Stimulated activated CD4-positive, alpha-beta T cell treated with anti-CD3 and anti-CD28 coated beads, Interleukin-15, amount 100 ng/mL, for 1 hour (primary cell): ENCODE data around the gene HSD17B7.
A peak's percentile ranks its signal among the peaks of the same experiment; 100 is the strongest.
"Not testable (repeated sequence)": the region's sequence is repeated elsewhere in the genome, so short reads cannot be mapped to it uniquely, and the experiment has no call there.

Experiments used
- DNase-seq, 2 donors: peaks; one replicate each; pipeline ENCODE4 v3.0.0-alpha.2; 2020; ENCODE audit warnings: low read depth in 1 of 2, low spot score in 1 of 2

Gene HSD17B7

DNA sequence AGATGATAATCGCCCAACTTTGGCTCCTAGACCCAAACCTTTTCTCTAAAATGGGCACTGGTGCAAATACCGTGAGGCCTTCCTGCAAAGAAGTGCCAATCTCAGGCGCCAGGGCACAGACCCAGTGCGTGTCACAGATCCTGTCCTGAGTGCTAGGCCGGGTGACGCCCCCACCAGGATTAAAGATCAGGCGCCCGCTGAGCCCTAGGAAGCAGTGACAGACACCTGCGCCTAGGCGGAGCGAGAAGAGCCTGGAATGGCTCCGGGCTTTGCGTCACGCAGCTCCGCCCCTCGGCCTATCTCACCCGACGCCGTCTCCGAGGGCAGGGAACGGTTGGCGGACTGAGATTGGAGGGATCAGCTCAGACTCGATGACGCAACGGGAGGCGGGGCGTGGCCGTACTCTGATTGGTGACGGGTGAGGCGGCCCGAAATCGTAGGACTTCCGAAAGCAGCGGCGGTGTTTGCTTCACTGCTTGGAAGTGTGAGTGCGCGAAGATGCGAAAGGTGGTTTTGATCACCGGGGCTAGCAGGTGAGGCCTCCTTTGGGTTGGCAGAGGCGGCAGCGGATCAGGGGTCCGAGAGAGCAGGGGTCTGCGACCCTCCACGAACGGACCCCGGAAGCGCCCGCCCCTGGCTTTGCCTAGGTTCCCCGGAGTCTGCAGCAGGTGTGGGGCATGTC lies at the start of gene HSD17B7:
Gene HSD17B7, plus strand, starts transcription at position 400 of the 682 bp plus-strand sequence. Its CDS starts 99 bp downstream, at position 499.
- DNase-seq, result peak; percentile 45 to 54

DNA sequence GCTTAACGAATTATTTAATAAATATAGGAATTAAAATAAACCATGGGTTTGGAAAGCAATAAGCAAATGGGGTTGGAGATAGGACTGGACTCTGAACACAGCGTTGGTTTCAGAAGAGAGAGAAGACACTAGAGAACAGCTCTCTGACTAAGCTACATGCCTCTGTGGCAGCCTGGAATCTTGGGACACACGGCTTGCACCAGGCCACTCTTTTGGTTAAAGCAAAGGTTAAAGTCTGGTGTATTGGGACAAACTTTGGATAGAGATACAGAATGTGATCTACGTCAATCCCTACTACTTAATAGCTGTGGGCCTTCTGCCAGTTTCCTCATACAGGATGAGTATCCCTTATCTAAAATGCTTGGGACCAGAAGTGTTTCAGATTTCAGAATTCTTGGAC lies 49.7 kb upstream of the HSD17B7 start:
- DNase-seq, result no peak

DNA sequence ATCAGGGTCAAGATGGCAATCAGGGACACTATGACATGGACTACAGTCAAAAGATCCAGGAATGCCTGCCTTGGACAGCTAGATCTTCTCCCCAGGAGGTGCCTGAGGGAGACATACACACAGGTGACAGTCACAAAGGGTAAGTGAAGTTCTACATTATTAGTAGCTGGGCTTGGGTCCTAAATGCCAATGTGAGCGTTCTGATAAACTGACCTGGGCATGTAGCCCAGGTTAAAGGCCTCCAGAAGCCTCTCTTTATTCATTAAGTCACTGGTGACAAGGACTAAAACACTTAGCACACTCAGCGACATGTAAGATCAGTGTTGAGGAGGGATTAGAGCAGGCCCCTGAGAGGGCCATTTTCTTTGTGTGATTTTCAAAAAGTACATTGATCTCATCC lies 48.9 kb upstream of the HSD17B7 start:
- DNase-seq, result no peak

- not testable (repeated sequence) for DNase-seq
Observed at GRCh38 chr1:162746264-162746942, 44.1 kb upstream of the HSD17B7 start.

- no peak for DNase-seq
Observed at GRCh38 chr1:162753001-162753658, 37.4 kb upstream of the HSD17B7 start.

GRCh38 chr1:162753998-162754585 lies 36.4 kb upstream of the HSD17B7 start:
- DNase-seq, result no peak

DNA sequence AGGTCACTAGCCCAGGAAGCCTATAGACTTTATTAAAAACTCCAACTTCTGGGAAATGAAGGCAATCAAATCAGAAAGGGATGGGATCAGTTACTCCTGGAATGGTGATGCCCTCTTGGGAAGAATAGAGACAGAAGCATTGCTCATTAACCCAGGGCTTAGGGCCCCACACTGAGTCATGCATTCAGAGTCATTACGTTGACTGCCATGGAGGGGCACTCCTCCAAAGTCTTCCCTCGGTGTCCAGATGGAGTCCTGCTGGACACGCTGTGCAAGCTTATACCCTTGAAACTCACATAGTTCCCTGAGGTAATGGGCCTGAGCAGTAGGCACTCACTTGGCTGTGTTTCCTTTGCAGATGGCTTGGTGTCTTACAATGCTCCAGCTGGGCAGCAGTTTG lies 35.2 kb upstream of the HSD17B7 start:
- no peak for DNase-seq

GRCh38 chr1:162756523-162756922 lies 34.0 kb upstream of the HSD17B7 start:
- no peak for DNase-seq

- DNase-seq, result no peak
Observed at GRCh38 chr1:162757476-162757875, 33.0 kb upstream of the HSD17B7 start.

DNA sequence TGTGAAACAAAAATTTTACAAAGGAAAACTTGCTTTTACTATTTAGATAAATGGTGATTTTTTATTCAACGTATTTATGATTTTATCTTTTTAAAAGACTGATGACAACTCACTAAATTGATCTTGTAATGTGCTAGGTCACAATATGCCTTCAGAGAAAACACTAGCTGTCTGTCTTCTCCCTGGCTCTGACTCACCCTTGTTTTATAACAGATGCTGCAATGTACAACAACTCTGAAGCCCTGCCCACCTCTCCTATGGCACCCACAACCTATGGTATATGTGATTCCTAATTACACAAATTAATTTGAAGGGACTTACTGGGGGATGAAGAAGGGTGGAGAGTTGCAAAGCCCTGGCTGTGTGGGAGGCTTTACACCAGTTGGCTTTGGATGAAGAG lies 24.7 kb upstream of the HSD17B7 start:
- DNase-seq, result no peak

DNA sequence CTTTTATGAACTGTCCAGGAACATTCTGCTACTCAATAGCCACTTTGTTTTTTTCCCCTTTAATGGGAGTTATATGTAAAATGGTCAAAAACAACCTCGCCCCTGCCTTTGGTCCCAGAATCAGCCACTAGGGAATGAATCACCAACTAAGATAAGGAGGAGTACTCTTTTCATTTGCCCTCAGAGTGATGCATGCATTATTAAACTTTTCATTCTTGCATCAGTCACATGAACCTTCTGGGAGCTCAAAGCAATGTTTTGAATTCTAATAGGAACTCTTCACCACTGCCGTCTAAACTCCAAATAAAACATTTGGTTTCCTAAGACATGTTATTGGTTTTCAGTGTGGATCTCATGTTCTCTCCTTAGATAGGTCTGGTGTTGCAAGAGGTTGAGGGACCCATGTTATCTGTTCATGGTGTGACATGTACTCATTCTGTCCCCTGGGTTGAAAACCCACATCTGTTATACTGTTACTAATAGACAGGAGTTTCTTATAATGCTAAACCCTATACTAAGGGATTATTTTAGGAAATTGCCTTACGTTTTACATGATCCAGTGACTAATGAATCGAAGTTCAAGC lies 17.8 kb upstream of the HSD17B7 start:
- no peak for DNase-seq

DNA sequence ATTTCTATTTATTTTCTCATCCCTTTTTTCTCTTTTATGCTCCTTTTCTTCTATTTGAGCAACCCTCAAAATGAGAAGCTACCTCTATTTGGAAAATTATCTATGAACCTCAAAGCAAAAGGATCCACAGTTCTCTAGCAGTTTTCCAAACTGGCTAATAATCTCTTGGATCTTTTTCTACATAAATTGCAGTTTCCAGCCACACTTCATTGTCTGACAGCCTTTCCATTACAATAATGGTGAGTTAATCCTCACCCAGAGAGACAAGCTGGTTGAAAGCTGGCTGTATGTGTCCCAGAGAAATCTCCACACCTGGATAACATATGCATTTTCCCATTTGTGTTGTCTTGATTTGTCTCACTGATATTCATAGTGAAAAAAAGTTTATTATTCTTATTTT lies 16.5 kb upstream of the HSD17B7 start:
- no peak for DNase-seq

GRCh38 chr1:162779043-162779442 lies 11.5 kb upstream of the HSD17B7 start:
- no peak for DNase-seq

DNA sequence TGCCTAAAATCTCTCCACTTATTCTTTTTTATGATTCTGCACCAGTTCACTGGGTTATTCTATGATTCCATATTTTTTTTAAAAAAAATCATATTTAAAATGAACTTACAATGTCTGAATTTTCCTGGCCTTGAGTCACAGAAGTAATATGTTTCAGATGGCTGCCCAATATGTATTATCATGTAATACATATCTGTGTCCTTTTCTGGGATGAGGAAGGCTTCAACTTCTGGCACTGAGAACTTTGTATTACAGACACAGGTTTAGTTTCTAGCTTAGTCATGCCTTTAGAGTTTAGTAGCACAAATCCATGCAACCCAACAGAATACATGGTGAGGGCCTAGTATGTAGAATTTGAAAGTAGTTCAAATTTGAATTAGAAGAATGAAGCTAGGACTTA lies 7.8 kb upstream of the HSD17B7 start:
- no peak for DNase-seq

GRCh38 chr1:162784926-162785325 lies 5.6 kb upstream of the HSD17B7 start:
- not testable (repeated sequence) for DNase-seq

- DNase-seq, result not testable (repeated sequence)
Observed at GRCh38 chr1:162788783-162789182, 1.7 kb upstream of the HSD17B7 start.

GRCh38 chr1:162790985-162791357 lies 469 bp downstream of the HSD17B7 start:
- DNase-seq, result not testable (repeated sequence)

DNA sequence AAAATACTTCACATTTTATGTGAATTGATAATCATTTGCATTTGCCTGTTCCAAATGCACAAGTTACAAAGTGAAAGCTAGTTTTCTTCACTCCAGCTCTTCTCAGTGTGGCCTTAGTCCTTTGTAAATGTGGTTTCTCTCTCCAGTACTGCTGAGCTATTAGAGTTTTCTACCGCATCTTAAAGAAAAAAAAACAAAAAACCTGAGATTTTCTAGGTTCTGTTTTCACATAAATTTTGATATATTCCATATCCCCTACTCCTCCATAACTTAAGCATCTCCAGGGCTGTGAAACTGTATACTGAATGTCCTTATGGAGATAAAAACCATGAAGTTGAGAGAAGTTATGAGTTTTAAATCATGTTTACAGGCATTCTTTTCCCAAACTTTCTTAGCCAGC lies 3.8 kb downstream of the HSD17B7 start:
- not testable (repeated sequence) for DNase-seq

DNA sequence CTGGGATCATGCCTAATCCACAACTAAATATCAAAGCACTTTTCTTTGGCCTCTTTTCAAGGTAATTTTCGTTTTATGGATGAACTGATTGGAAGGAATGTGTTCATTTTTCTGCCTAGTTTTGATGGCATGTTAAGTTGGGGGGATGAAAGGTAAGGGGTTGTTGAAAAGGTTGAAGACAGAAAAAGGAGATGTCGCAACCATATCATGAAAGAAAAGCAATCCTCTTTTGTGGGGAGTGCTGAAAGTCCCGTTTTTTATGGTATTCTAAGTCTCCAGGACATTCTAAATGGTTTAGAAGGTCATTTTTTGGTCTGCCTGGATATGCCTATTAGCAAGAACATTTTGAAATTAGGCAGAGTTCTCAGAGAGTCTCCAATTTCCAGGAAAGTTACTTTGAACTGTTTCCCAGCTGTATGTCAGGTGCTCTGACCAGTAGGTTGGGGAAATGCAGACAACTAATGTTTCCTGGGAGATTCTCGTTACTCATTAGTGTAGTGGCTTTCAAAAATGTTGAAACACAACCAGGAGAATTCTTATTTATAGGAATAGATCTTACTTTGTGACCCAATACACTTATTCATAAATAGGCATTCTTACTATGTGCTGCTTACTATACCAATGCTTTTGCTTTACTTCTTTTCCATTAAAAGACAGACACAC lies 6.2 kb downstream of the HSD17B7 start:
- DNase-seq, result not testable (repeated sequence)

- DNase-seq, result not testable (repeated sequence)
Observed at GRCh38 chr1:162799995-162800830, 9.7 kb downstream of the HSD17B7 start.
